ENCODE measurements around the gene METTL27.

- TF ChIP-seq ZNF76 (tag by site-specific recombination; IDR thresholded peaks at IDR 0.05; ENCODE audit: borderline replicate concordance, low read depth), result no peak
- no peak for TF ChIP-seq TCF7L2 (IDR thresholded peaks at IDR 0.05; ENCODE audit: borderline replicate concordance, low read depth, low read length)
- TF ChIP-seq ZNF274 (IDR thresholded peaks at IDR 0.05; ENCODE audit: low read length), result no peak
- TF ChIP-seq ZNF274 (tag by site-specific recombination; IDR thresholded peaks at IDR 0.05; ENCODE audit: borderline replicate concordance), result no peak
- TF ChIP-seq, protein P1, sequence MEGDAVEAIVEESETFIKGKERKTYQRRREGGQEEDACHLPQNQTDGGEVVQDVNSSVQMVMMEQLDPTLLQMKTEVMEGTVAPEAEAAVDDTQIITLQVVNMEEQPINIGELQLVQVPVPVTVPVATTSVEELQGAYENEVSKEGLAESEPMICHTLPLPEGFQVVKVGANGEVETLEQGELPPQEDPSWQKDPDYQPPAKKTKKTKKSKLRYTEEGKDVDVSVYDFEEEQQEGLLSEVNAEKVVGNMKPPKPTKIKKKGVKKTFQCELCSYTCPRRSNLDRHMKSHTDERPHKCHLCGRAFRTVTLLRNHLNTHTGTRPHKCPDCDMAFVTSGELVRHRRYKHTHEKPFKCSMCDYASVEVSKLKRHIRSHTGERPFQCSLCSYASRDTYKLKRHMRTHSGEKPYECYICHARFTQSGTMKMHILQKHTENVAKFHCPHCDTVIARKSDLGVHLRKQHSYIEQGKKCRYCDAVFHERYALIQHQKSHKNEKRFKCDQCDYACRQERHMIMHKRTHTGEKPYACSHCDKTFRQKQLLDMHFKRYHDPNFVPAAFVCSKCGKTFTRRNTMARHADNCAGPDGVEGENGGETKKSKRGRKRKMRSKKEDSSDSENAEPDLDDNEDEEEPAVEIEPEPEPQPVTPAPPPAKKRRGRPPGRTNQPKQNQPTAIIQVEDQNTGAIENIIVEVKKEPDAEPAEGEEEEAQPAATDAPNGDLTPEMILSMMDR (tag by site-specific recombination; IDR thresholded peaks at IDR 0.05), result no peak
- TF ChIP-seq ZNF776 (tag by site-specific recombination; IDR thresholded peaks at IDR 0.05; ENCODE audit: borderline replicate concordance), result no peak
- TF ChIP-seq KLF9 (tag by site-specific recombination; IDR thresholded peaks at IDR 0.05; ENCODE audit: low read depth), result no peak
- TF ChIP-seq ZNF324 (tag by site-specific recombination; IDR thresholded peaks at IDR 0.05), result no peak
Measured at GRCh38 chr7:73823873-73824592, 18.3 kb downstream of the METTL27 start.
